A549 (cell line): ENCODE results near the gene COL26A1. TPM values are rescaled to one million over a fixed set of nuclear protein-coding genes. Genes with fewer than 3 reads are reported as not detected.

Experiments used
- ATAC-seq, 2 experiments: fragments of 200-7000 bp in 1 of 2; fragments of >200 bp in 1 of 2; cut with Nextera tagmentation in 1 of 2; cut with Tn5 transposase in 1 of 2; 3 replicates each; pipeline versions ENCODE4 v1.8.0 to v1.9.1; 2018 to 2020; ENCODE audit warnings: mild to moderate bottlenecking in 1 of 2, moderate library complexity in 1 of 2
- CTCF ChIA-PET: fragments of 300-600 bp; sonication (Branson Sonifier 250); formaldehyde crosslinking; extraction: SDS; loops from one replicate; lab custom pipeline; 2021; ENCODE audit warnings: antibody characterized with exemption, inconsistent platforms; lab: Yijun Ruan, JAX
- POLR2A ChIA-PET: fragments of 350-600 bp; formaldehyde crosslinking; extraction: SDS; loops from one replicate; lab custom pipeline; 2021; ENCODE audit warnings: antibody characterized with exemption, inconsistent platforms; lab: Yijun Ruan, JAX
- DNase-seq, 2 experiments: peaks; one replicate each; pipeline versions ENCODE4 v3.0.0 to v3.0.0-alpha.2; 2011 to 2016; ENCODE audit warnings: low read depth in 1 of 2, low spot score in 1 of 2
- FAIRE-seq: peaks from 2 replicates; lab custom pipeline; 2011; peaks lifted over from hg19 to GRCh38; lab: Jason Lieb, UNC
- H3K27ac ChIP-seq, 2 experiments: fragments of >200 bp; sonication (Bioruptor Twin); formaldehyde crosslinking; 3 replicates each; pipeline ENCODE4 v1.5.1; 2016 to 2017
- H3K4me1 ChIP-seq: fragments of >200 bp; sonication (Bioruptor Twin); formaldehyde crosslinking; 3 replicates; pipeline ENCODE4 v1.6.1; 2016
- H3K4me2 ChIP-seq: fragments of >200 bp; sonication (Bioruptor Twin); formaldehyde crosslinking; 3 replicates; pipeline ENCODE4 v1.6.1; 2016
- H3K4me3 ChIP-seq: fragments of >200 bp; sonication (Bioruptor Twin); formaldehyde crosslinking; 3 replicates; pipeline ENCODE4 v1.5.1; 2016
- H3K9me3 ChIP-seq: fragments of >200 bp; sonication (Bioruptor Twin); formaldehyde crosslinking; 3 replicates; pipeline ENCODE4 v1.6.1; 2016
- CEBPB ChIP-seq, 2 experiments: fragments of >200 bp in 1 of 2; sonication (Bioruptor Twin) in 1 of 2; formaldehyde crosslinking in 1 of 2; IDR thresholded peaks; 2 replicates each; pipeline ENCODE4 v1.6.1; 2012 to 2016
- CHD4 ChIP-seq: fragments of 200-600 bp; sonication (generic); IDR thresholded peaks from 2 replicates; pipeline ENCODE4 v1.6.1; 2016; ENCODE audit warnings: antibody characterized with exemption, mild to moderate bottlenecking, borderline replicate concordance
- EHMT2 ChIP-seq: fragments of 200-600 bp; sonication (generic); IDR thresholded peaks from 2 replicates; pipeline ENCODE4 v1.6.1; 2016; ENCODE audit warnings: antibody characterized with exemption, low read depth, mild to moderate bottlenecking, moderate library complexity
- EP300 ChIP-seq, 2 experiments: fragments of >200 bp; sonication (Bioruptor Twin); formaldehyde crosslinking; IDR thresholded peaks; 2 replicates in 1 of 2; 3 replicates in 1 of 2; pipeline ENCODE4 v1.6.1; 2016 to 2017
- HOXB13 ChIP-seq: fragments of 250-450 bp; sonication (Bioruptor Pico); IDR thresholded peaks from 2 replicates; pipeline ENCODE4 v1.5.0; 2020; ENCODE audit warnings: low read depth, mild to moderate bottlenecking, moderate library complexity
- KDM1A ChIP-seq: fragments of 200-600 bp; sonication (generic); IDR thresholded peaks from 2 replicates; pipeline ENCODE4 v1.6.1; 2016; ENCODE audit warnings: low read depth, mild to moderate bottlenecking
- MAZ ChIP-seq: fragments of 150-350 bp; IDR thresholded peaks from 2 replicates; pipeline ENCODE4 v1.6.1; 2014; ENCODE audit warnings: antibody characterized with exemption, low read depth, low read length, borderline replicate concordance
- NFE2L2 ChIP-seq: fragments of 150-350 bp; conservative IDR thresholded peaks from 2 replicates; pipeline ENCODE4 v1.6.1; 2014; ENCODE audit warnings: low read length
- PHF8 ChIP-seq: fragments of 200-600 bp; sonication (generic); IDR thresholded peaks from 2 replicates; pipeline ENCODE4 v1.6.1; 2016; ENCODE audit warnings: low read depth, mild to moderate bottlenecking, antibody characterized with exemption, moderate library complexity, borderline replicate concordance
- POLR2A ChIP-seq: IDR thresholded peaks from 2 replicates; pipeline ENCODE4 v1.6.1; 2012; ENCODE audit warnings: mild to moderate bottlenecking, low read length
- RARB ChIP-seq: fragments of 250-450 bp; sonication (Bioruptor Pico); IDR thresholded peaks from 2 replicates; pipeline ENCODE4 v1.8.0; 2021; ENCODE audit warnings: mild to moderate bottlenecking, moderate library complexity
- RCOR1 ChIP-seq: fragments of 150-350 bp; IDR thresholded peaks from 2 replicates; pipeline ENCODE4 v1.6.1; 2014; ENCODE audit warnings: antibody characterized with exemption, low read length, low read depth
- REST ChIP-seq: fragments of 200-600 bp; sonication (generic); IDR thresholded peaks from 2 replicates; pipeline ENCODE4 v1.6.1; 2016; ENCODE audit warnings: antibody characterized with exemption, mild to moderate bottlenecking, moderate library complexity
- SMC3 ChIP-seq: fragments of >200 bp; sonication (Bioruptor Twin); formaldehyde crosslinking; IDR thresholded peaks from 3 replicates; pipeline ENCODE4 v1.6.1; 2018; ENCODE audit warnings: inconsistent platforms
- TFCP2L1 ChIP-seq: fragments of 250-450 bp; sonication (Bioruptor Pico); IDR thresholded peaks from 2 replicates; pipeline ENCODE4 v1.5.0; 2021; ENCODE audit warnings: mild to moderate bottlenecking
- ZC3H11A ChIP-seq: fragments of 450-650 bp; IDR thresholded peaks from 2 replicates; pipeline ENCODE4 v1.6.1; 2014; ENCODE audit warnings: antibody characterized with exemption, mild to moderate bottlenecking
- WGBS: methylation state at CpG from one replicate; pipeline ENCODE4 v1.1.6; 2017; ENCODE audit errors: missing lambda C conversion rate; 5-methylcytosine and 5-hydroxymethylcytosine counted together
- polyA plus RNA-seq, 4 experiments: library from polyadenylated mRNA; depleted of rRNA in 3 of 4; stranded (reverse); fragments of >200 nt; fragmentation: RNase III in 1 of 4; extraction: RNeasy Plus Mini Kit Qiagen cat#74134 plus additional on column Dnase treatment in 1 of 4; gene quantifications; 2 replicates in 3 of 4; 3 replicates in 1 of 4; pipeline ENCODE4 v1.2.3, GENCODE V29; 2011 to 2017
- TF ChIP-seq, protein P1 (sequence below): fragments of 150-350 bp; IDR thresholded peaks from 2 replicates; pipeline ENCODE4 v1.6.1; 2014; ENCODE audit warnings: low read depth, mild to moderate bottlenecking, low read length
- TF ChIP-seq, protein P2 (sequence below): fragments of >200 bp; sonication (Bioruptor Twin); formaldehyde crosslinking; IDR thresholded peaks from 3 replicates; pipeline ENCODE4 v1.6.1; 2016

Gene COL26A1
- polyA plus RNA-seq, 2 of the 4 experiments (the other 2 are of a cell fraction) = 0.52 to 1.4 TPM

GRCh38 chr7:101352920-101353308, 9.8 kb upstream of the COL26A1 start:
- CTCF ChIA-PET = interaction anchor here (0.6 to 1.1 kb wide), 4 partner anchors 9 to 155 kb away, joined by 3 to 4 read pairs (median 3); partner anchors contain the start of gene IFT22
- no peak for FAIRE-seq

DNA sequence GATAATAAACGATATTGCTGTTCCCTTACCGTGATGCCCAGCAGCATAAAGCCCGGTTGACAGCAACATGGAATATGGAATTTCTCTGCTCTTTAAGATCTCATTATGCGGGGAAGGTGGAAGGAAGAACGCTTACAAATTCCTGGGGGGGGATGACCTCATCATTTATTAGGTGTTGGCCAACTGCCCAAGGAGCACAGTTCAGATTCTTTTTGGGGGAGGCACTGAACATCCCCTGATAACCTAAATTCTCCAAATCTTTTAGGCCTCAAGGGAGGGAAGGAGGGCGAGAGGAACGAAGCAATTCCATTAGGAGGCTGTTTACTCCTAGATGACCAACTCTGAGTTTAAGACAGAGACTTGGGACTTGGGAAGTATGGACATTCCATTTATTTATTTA, 5.2 kb upstream of the COL26A1 start:
- ChIA-PET POLR2A (no interaction called here), CTCF (interaction anchor here (1.0 kb wide), 1 partner anchor 83 kb away, joined by 3 read pairs; no protein-coding TSS in a partner anchor)
- no peak overlapping the region for H3K4me3 ChIP-seq
- H3K4me1 ChIP-seq = peaks cover 17% of the 10 kb centered on the region
- TF ChIP-seq EP300 (IDR thresholded peaks at IDR 0.05) = no peak
- no peak for TF ChIP-seq SMC3
- no peak for TF ChIP-seq RCOR1
- TF ChIP-seq NFE2L2 = no peak
- no peak for TF ChIP-seq REST
- no peak for TF ChIP-seq EHMT2
- TF ChIP-seq TFCP2L1 (CRISPR knock-in tag) = no peak
- no peak for TF ChIP-seq PHF8
- TF ChIP-seq, protein P1, sequence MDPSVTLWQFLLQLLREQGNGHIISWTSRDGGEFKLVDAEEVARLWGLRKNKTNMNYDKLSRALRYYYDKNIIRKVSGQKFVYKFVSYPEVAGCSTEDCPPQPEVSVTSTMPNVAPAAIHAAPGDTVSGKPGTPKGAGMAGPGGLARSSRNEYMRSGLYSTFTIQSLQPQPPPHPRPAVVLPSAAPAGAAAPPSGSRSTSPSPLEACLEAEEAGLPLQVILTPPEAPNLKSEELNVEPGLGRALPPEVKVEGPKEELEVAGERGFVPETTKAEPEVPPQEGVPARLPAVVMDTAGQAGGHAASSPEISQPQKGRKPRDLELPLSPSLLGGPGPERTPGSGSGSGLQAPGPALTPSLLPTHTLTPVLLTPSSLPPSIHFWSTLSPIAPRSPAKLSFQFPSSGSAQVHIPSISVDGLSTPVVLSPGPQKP = no peak
- no peak for TF ChIP-seq HOXB13
- no peak for TF ChIP-seq KDM1A
- no peak for TF ChIP-seq POLR2A
- no peak for TF ChIP-seq RARB (CRISPR knock-in tag)
- TF ChIP-seq CEBPB (IDR thresholded peaks at IDR 0.05) = no peak
- TF ChIP-seq, protein P2, sequence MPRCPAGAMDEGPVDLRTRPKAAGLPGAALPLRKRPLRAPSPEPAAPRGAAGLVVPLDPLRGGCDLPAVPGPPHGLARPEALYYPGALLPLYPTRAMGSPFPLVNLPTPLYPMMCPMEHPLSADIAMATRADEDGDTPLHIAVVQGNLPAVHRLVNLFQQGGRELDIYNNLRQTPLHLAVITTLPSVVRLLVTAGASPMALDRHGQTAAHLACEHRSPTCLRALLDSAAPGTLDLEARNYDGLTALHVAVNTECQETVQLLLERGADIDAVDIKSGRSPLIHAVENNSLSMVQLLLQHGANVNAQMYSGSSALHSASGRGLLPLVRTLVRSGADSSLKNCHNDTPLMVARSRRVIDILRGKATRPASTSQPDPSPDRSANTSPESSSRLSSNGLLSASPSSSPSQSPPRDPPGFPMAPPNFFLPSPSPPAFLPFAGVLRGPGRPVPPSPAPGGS = no peak
- TF ChIP-seq ZC3H11A = no peak
- FAIRE-seq (no peak), DNase-seq (peak in 1 of 2 experiments; percentile 35), ATAC-seq (peak in 1 of 2 experiments; percentile 42; a peak in 3 of 6 replicates)
- H3K9me3 ChIP-seq = no peaks in the 10 kb centered on the region
- no peak overlapping the region for H3K27ac ChIP-seq
- H3K4me2 ChIP-seq = 0 out of 3 replicates have a peak overlapping the region, but pooled peaks have one; percentile 9
- WGBS = 67% methylated on average over 7 of the region's 7 CpGs

More at GRCh38 chr7:101352920-101353308, 9.8 kb upstream of the COL26A1 start:
- Histone ChIP-seq H3K27ac (peak overlapping the region in 1 of 2 experiments; percentile 54; a peak in 3 of 6 replicates), H3K4me2 (peak overlapping the region; percentile 56), H3K4me1 (peaks cover 28% of the 10 kb centered on the region), H3K9me3 (no peaks in the 10 kb centered on the region), H3K4me3 (no peak overlapping the region)
- DNase-seq = no peak
- no peak for ATAC-seq
- WGBS = 56% methylated on average over 2 of the region's 2 CpGs
- TF ChIP-seq KDM1A = peak; percentile 61; the same call in 1 of the 2 replicates
- 0 out of 2 replicates have a peak, but pooled peaks have one; percentile 69 for TF ChIP-seq CHD4
- TF ChIP-seq MAZ = no peak
- POLR2A ChIA-PET = interaction anchor here (1.0 kb wide), 1 partner anchor 31 kb away, joined by 5 read pairs; the partner anchor contains the start of gene IFT22
